GM23338 (cell line): Measurements from ENCODE around the gene VSTM2L.

Experiments used
- CREB1 ChIP-seq: fragments of 250-450 bp; sonication (Bioruptor Pico); IDR thresholded peaks from 2 replicates; pipeline ENCODE4 v1.5.0; 2020; ENCODE audit warnings: low read depth, mild to moderate bottlenecking, moderate library complexity
- EZH2 ChIP-seq: fragments of 200-600 bp; sonication (generic); IDR thresholded peaks from one replicate; pipeline ENCODE4 v1.8.0; 2017; ENCODE audit warnings: antibody characterized with exemption, mild to moderate bottlenecking, low read depth; ENCODE audit not compliant: unreplicated experiment
- EZH2phosphoT487 ChIP-seq: fragments of 200-600 bp; sonication (generic); IDR thresholded peaks from one replicate; pipeline ENCODE4 v1.8.1; 2018; ENCODE audit warnings: antibody characterized with exemption; ENCODE audit not compliant: unreplicated experiment
- JUNB ChIP-seq: IDR thresholded peaks from one replicate; pipeline ENCODE4 v1.6.1; 2016; ENCODE audit warnings: antibody characterized with exemption; ENCODE audit not compliant: unreplicated experiment
- NANOG ChIP-seq: IDR thresholded peaks from 2 replicates; pipeline ENCODE4 v1.6.1; 2016; ENCODE audit warnings: antibody characterized with exemption, borderline replicate concordance
- POLR2AphosphoS5 ChIP-seq: IDR thresholded peaks from 2 replicates; pipeline ENCODE4 v1.6.1; 2016; ENCODE audit warnings: antibody characterized with exemption, low read depth
- STAT1 ChIP-seq: IDR thresholded peaks from one replicate; pipeline ENCODE4 v1.6.1; 2016; ENCODE audit warnings: antibody characterized with exemption; ENCODE audit not compliant: unreplicated experiment
- TF ChIP-seq, protein P1 (sequence below), 2 experiments: fragments of 200-600 bp in 1 of 2; sonication (generic) in 1 of 2; conservative IDR thresholded peaks; 2 replicates each; pipeline versions ENCODE4 v1.5.1 to v1.6.1; 2016 to 2017; ENCODE audit warnings: antibody characterized with exemption in 2 of 2, low read depth in 2 of 2, mild to moderate bottlenecking in 2 of 2, moderate library complexity in 1 of 2
- TF ChIP-seq, protein P2 (sequence below): fragments of 250-450 bp; sonication (Bioruptor Pico); IDR thresholded peaks from 2 replicates; pipeline ENCODE4 v1.5.0; 2020; ENCODE audit warnings: mild to moderate bottlenecking, moderate library complexity
- TF ChIP-seq, protein P3 (sequence below): IDR thresholded peaks from one replicate; pipeline ENCODE4 v1.6.1; 2018; ENCODE audit warnings: antibody characterized with exemption; ENCODE audit not compliant: unreplicated experiment

DNA sequence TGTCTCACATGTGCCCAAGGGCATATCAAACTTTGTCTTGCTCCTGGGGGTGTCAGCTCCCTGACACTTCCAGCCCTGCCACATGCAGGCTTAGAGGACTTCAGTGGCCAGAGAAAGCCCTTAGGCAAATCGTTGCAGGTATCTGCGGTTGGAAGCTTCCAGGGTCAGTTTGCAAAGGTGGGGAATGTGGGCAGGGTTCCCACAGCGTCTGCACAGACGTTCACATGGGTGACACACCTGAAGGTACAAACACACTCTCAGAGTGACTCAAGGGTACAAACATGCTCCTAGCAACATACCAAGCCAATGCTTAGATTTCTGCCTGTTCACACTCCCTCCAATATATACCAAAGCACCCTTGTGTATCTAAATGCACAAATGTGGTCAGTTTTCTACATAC is 30.0 kb downstream of the VSTM2L start:
- TF ChIP-seq POLR2AphosphoS5: no peak
- TF ChIP-seq, protein P1, sequence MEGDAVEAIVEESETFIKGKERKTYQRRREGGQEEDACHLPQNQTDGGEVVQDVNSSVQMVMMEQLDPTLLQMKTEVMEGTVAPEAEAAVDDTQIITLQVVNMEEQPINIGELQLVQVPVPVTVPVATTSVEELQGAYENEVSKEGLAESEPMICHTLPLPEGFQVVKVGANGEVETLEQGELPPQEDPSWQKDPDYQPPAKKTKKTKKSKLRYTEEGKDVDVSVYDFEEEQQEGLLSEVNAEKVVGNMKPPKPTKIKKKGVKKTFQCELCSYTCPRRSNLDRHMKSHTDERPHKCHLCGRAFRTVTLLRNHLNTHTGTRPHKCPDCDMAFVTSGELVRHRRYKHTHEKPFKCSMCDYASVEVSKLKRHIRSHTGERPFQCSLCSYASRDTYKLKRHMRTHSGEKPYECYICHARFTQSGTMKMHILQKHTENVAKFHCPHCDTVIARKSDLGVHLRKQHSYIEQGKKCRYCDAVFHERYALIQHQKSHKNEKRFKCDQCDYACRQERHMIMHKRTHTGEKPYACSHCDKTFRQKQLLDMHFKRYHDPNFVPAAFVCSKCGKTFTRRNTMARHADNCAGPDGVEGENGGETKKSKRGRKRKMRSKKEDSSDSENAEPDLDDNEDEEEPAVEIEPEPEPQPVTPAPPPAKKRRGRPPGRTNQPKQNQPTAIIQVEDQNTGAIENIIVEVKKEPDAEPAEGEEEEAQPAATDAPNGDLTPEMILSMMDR (conservative IDR thresholded peaks at IDR 0.05; ENCODE audit: low read depth in 2 of 2): no peak
- TF ChIP-seq CREB1 (CRISPR knock-in tag): no peak
- TF ChIP-seq, protein P2, sequence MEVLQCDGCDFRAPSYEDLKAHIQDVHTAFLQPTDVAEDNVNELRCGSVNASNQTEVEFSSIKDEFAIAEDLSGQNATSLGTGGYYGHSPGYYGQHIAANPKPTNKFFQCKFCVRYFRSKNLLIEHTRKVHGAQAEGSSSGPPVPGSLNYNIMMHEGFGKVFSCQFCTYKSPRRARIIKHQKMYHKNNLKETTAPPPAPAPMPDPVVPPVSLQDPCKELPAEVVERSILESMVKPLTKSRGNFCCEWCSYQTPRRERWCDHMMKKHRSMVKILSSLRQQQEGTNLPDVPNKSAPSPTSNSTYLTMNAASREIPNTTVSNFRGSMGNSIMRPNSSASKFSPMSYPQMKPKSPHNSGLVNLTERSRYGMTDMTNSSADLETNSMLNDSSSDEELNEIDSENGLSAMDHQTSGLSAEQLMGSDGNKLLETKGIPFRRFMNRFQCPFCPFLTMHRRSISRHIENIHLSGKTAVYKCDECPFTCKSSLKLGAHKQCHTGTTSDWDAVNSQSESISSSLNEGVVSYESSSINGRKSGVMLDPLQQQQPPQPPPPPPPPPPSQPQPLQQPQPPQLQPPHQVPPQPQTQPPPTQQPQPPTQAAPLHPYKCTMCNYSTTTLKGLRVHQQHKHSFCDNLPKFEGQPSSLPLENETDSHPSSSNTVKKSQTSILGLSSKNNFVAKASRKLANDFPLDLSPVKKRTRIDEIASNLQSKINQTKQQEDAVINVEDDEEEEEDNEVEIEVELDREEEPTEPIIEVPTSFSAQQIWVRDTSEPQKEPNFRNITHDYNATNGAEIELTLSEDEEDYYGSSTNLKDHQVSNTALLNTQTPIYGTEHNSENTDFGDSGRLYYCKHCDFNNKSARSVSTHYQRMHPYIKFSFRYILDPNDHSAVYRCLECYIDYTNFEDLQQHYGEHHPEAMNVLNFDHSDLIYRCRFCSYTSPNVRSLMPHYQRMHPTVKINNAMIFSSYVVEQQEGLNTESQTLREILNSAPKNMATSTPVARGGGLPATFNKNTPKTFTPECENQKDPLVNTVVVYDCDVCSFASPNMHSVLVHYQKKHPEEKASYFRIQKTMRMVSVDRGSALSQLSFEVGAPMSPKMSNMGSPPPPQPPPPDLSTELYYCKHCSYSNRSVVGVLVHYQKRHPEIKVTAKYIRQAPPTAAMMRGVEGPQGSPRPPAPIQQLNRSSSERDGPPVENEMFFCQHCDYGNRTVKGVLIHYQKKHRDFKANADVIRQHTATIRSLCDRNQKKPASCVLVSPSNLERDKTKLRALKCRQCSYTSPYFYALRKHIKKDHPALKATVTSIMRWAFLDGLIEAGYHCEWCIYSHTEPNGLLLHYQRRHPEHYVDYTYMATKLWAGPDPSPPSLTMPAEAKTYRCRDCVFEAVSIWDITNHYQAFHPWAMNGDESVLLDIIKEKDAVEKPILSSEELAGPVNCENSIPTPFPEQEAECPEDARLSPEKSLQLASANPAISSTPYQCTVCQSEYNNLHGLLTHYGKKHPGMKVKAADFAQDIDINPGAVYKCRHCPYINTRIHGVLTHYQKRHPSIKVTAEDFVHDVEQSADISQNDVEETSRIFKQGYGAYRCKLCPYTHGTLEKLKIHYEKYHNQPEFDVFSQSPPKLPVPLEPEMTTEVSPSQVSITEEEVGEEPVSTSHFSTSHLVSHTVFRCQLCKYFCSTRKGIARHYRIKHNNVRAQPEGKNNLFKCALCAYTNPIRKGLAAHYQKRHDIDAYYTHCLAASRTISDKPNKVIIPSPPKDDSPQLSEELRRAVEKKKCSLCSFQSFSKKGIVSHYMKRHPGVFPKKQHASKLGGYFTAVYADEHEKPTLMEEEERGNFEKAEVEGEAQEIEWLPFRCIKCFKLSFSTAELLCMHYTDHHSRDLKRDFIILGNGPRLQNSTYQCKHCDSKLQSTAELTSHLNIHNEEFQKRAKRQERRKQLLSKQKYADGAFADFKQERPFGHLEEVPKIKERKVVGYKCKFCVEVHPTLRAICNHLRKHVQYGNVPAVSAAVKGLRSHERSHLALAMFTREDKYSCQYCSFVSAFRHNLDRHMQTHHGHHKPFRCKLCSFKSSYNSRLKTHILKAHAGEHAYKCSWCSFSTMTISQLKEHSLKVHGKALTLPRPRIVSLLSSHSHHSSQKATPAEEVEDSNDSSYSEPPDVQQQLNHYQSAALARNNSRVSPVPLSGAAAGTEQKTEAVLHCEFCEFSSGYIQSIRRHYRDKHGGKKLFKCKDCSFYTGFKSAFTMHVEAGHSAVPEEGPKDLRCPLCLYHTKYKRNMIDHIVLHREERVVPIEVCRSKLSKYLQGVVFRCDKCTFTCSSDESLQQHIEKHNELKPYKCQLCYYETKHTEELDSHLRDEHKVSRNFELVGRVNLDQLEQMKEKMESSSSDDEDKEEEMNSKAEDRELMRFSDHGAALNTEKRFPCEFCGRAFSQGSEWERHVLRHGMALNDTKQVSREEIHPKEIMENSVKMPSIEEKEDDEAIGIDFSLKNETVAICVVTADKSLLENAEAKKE: no peak
- no peak for TF ChIP-seq EZH2
- TF ChIP-seq, protein P3, sequence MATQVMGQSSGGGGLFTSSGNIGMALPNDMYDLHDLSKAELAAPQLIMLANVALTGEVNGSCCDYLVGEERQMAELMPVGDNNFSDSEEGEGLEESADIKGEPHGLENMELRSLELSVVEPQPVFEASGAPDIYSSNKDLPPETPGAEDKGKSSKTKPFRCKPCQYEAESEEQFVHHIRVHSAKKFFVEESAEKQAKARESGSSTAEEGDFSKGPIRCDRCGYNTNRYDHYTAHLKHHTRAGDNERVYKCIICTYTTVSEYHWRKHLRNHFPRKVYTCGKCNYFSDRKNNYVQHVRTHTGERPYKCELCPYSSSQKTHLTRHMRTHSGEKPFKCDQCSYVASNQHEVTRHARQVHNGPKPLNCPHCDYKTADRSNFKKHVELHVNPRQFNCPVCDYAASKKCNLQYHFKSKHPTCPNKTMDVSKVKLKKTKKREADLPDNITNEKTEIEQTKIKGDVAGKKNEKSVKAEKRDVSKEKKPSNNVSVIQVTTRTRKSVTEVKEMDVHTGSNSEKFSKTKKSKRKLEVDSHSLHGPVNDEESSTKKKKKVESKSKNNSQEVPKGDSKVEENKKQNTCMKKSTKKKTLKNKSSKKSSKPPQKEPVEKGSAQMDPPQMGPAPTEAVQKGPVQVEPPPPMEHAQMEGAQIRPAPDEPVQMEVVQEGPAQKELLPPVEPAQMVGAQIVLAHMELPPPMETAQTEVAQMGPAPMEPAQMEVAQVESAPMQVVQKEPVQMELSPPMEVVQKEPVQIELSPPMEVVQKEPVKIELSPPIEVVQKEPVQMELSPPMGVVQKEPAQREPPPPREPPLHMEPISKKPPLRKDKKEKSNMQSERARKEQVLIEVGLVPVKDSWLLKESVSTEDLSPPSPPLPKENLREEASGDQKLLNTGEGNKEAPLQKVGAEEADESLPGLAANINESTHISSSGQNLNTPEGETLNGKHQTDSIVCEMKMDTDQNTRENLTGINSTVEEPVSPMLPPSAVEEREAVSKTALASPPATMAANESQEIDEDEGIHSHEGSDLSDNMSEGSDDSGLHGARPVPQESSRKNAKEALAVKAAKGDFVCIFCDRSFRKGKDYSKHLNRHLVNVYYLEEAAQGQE: no peak
- no peak for TF ChIP-seq NANOG
- no peak for TF ChIP-seq EZH2phosphoT487
- no peak for TF ChIP-seq STAT1
- TF ChIP-seq JUNB: no peak
